AG09319 (cell line): ENCODE measurements around the gene TBX2.

Experiments used
- DNase-seq: peaks from one replicate; pipeline ENCODE4 v3.0.0-alpha.2; 2010; ENCODE audit warnings: low read depth; ENCODE audit errors: extremely low read depth
- CTCF ChIP-seq: IDR thresholded peaks from 2 replicates; pipeline ENCODE4 v1.5.1; 2011; ENCODE audit warnings: low read depth, mild to moderate bottlenecking, inconsistent platforms, low read length, moderate library complexity

TBX2 gene

GRCh38 chr17:61395409-61395982 is 4.1 kb upstream of the TBX2 start:
- DNase-seq: no peak
- TF ChIP-seq CTCF: no peak

- DNase-seq: no peak
Measured at GRCh38 chr17:61395983-61396585, 3.6 kb upstream of the TBX2 start.

GRCh38 chr17:61396586-61397085 is 3.0 kb upstream of the TBX2 start:
- no peak for TF ChIP-seq CTCF
- DNase-seq: no peak

More at GRCh38 chr17:61395983-61396585, 3.6 kb upstream of the TBX2 start:
- no peak for TF ChIP-seq CTCF

GRCh38 chr17:61397086-61397842 is 2.4 kb upstream of the TBX2 start:
- DNase-seq: no peak
- TF ChIP-seq CTCF: peak; percentile 37

- DNase-seq: no peak
- TF ChIP-seq CTCF: no peak
Measured at GRCh38 chr17:61398721-61399130, 917 bp upstream of the TBX2 start.

GRCh38 chr17:61400066-61400716 is 548 bp downstream of the TBX2 start:
- DNase-seq: no peak

More at GRCh38 chr17:61400066-61400716, 548 bp downstream of the TBX2 start:
- TF ChIP-seq CTCF: no peak
